ENCODE data around the gene MTRR.

MTRR gene

DNA sequence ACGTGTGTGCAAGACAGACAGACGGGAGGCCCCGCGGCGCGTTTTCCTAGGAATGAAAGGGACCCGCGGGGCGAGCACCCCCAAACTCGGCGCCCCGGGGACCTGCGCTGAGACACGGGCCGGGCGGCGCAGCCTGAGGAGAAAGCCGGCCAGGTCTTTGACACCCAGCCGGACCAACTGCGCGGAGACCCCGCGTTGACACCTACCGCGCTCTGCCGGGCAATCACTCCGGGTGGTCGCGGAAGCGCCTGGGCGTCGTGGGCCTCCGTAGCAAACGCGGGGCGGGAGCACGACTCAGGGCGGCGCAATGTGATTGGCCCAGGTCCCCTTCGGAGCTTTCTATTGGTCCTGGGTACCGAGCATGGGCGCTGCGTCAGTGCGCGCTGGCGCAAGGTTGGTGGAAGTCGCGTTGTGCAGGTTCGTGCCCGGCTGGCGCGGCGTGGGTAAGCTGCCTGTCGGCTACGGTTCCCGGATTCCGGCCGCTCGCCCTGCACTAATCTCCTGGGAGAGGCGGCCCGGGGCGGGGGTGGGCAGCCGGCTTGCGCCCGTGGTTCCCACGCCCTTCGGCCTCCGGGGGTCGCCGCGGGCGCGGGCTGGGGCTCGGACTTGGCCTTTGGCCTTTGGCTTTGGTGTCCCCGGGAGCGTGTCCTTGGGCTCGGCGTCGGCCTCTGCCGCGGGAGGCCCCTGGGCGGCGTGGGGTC lies at the start of gene MTRR, which contains the start of gene FASTKD3:
Gene MTRR, plus strand, starts transcription at position 376 of the 701 bp plus-strand sequence. CDS start 1,647 bp downstream, outside the sequence.
Gene FASTKD3, minus strand, starts transcription at position 259 of the 701 bp plus-strand sequence. CDS start 948 bp downstream, outside the sequence.
- Histone ChIP-seq H3K4me1 (ENCODE audit: control insufficient read depth, low read depth, low read length) (peaks cover 9% of the 10 kb centered on the region), H3K9ac (ENCODE audit: low read length) (peak within 1 kb of the TSS; percentile 68), H3K36me3 (ENCODE audit: control insufficient read depth, low read depth, low read length) (peaks cover 28% of the 10 kb centered on the region), H3K27ac (ENCODE audit: low read length) (no peak within 1 kb of the TSS), H3K9me3 (ENCODE audit: control insufficient read depth, low read depth, low read length) (no peaks in the 10 kb centered on the region), H3K27me3 (ENCODE audit: control insufficient read depth, insufficient read depth, low read length) (no peaks in the 10 kb centered on the region), H3K4me3 (ENCODE audit: low read length) (peak within 1 kb of the TSS; percentile 60)

DNA sequence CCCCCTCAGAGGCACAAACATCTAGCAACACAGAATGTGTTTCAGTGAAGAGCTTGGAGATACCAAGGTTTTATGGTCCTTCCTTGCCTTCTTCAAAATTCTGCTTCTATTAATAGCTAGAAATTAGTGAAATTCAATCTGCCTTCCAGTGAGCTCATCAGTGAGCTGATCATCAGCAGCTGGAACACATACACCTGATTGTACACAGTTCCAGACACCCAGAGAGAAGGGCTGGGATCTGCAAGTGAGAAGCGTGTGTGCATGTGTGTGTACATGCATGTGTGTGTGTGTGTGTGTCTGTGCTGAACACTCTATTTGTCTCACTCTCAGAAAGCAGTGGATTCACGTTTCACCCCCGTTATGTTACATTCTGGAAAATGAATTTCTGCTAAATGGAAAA lies 46.5 kb upstream of the MTRR start:
- no peaks in the 10 kb centered on the region for H3K9me3 ChIP-seq (ENCODE audit: control insufficient read depth, low read depth, low read length)
- H3K36me3 ChIP-seq (ENCODE audit: control insufficient read depth, low read depth, low read length): peaks cover 3% of the 10 kb centered on the region
- no peak overlapping the region for H3K27ac ChIP-seq (ENCODE audit: low read length)
- no peak overlapping the region for H3K4me3 ChIP-seq (ENCODE audit: low read length)
- H3K27me3 ChIP-seq (ENCODE audit: control insufficient read depth, insufficient read depth, low read length): no peaks in the 10 kb centered on the region
- no peaks in the 10 kb centered on the region for H3K4me1 ChIP-seq (ENCODE audit: control insufficient read depth, low read depth, low read length)
- H3K9ac ChIP-seq (ENCODE audit: low read length): no peak overlapping the region

DNA sequence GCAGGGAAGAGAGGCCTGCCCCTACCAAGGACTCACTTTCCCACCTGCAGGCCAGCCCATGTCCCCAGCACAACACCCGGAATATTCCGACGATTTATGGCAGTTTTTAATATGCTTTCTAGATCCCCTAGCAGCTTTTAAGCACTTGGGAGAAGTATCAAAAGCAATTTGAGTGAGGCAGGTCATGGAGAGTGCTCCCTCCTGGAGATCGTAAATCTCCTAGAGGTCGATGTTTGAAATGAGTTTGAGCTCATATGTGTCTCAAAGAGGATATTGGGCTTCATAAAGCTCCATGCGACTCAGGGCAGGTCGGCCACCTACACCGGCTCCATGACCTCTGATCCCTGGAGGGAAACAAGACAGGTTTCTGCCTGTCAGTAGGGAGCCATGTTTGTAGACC lies 45.4 kb upstream of the MTRR start:
- Histone ChIP-seq H3K4me3 (ENCODE audit: low read length) (no peak overlapping the region), H3K27ac (ENCODE audit: low read length) (no peak overlapping the region), H3K4me1 (ENCODE audit: control insufficient read depth, low read depth, low read length) (no peaks in the 10 kb centered on the region), H3K9me3 (ENCODE audit: control insufficient read depth, low read depth, low read length) (no peaks in the 10 kb centered on the region), H3K27me3 (ENCODE audit: control insufficient read depth, insufficient read depth, low read length) (no peaks in the 10 kb centered on the region), H3K9ac (ENCODE audit: low read length) (no peak overlapping the region), H3K36me3 (ENCODE audit: control insufficient read depth, low read depth, low read length) (peaks cover 3% of the 10 kb centered on the region)

DNA sequence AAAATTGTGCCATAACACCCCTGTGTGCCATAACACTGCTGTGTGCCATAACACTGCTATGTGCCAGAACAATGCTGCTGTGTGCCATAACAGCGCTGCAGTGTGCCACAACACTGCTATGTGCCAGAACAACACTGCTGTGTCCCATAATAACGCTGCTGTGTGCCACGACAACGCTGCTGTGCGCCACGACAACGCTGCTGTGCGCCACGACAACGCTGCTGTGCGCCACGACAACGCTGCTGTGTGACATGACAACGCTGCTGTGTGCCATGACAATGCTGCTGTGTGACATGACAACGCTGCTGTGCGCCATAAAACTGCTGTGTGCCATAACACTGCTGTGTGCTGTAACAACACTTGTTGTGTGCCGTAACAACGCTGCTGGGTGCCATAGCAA lies 44.0 kb upstream of the MTRR start:
- H3K27ac ChIP-seq (ENCODE audit: low read length): no peak overlapping the region
- no peaks in the 10 kb centered on the region for H3K4me1 ChIP-seq (ENCODE audit: control insufficient read depth, low read depth, low read length)
- H3K4me3 ChIP-seq (ENCODE audit: low read length): no peak overlapping the region
- H3K27me3 ChIP-seq (ENCODE audit: control insufficient read depth, insufficient read depth, low read length): no peaks in the 10 kb centered on the region
- no peaks in the 10 kb centered on the region for H3K9me3 ChIP-seq (ENCODE audit: control insufficient read depth, low read depth, low read length)
- peaks cover 3% of the 10 kb centered on the region for H3K36me3 ChIP-seq (ENCODE audit: control insufficient read depth, low read depth, low read length)
- H3K9ac ChIP-seq (ENCODE audit: low read length): no peak overlapping the region

DNA sequence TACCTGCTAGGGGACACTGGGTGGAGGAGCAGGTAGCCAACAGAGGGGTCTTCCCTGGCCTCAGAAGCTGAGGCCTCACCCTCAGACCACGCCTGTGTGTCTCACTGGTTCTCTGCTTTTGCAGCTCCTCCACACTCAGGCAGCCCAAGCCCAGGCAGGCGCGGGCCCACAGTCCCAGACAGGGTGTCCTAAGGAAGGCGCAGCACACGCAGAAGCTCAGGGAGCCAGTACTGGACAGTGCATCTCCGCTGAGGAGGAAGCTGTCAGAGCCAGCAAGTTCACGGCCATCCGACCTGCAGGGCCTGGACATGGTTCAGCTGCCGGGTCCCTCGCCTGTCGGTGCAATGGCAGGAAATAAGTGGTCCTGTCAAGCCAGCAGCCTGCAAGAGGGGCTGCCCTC lies 43.3 kb upstream of the MTRR start:
- no peak overlapping the region for H3K4me3 ChIP-seq (ENCODE audit: low read length)
- H3K36me3 ChIP-seq (ENCODE audit: control insufficient read depth, low read depth, low read length): peaks cover 3% of the 10 kb centered on the region
- H3K9me3 ChIP-seq (ENCODE audit: control insufficient read depth, low read depth, low read length): no peaks in the 10 kb centered on the region
- no peak overlapping the region for H3K27ac ChIP-seq (ENCODE audit: low read length)
- no peaks in the 10 kb centered on the region for H3K4me1 ChIP-seq (ENCODE audit: control insufficient read depth, low read depth, low read length)
- H3K27me3 ChIP-seq (ENCODE audit: control insufficient read depth, insufficient read depth, low read length): no peaks in the 10 kb centered on the region
- no peak overlapping the region for H3K9ac ChIP-seq (ENCODE audit: low read length)

DNA sequence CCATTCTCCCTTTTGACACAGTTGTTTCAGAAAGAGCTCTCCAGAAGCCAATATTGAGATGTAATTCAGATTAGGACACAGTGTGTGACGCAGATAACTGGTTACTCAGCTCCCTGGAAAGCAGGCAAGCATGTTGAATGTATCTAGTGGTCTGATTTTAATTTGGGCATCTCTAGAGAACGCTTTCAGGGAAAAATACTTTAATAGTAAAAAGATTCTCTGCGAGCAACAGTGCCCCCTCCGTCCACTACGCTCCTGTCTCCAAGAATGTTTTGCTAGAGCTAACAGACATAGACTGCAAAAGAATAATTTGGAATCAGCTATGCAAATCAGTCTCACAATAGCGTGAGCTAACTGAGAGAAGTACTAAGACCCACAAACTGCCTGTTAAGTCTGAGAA lies 41.3 kb upstream of the MTRR start:
- Histone ChIP-seq H3K4me1 (ENCODE audit: control insufficient read depth, low read depth, low read length) (no peaks in the 10 kb centered on the region), H3K36me3 (ENCODE audit: control insufficient read depth, low read depth, low read length) (no peaks in the 10 kb centered on the region), H3K27ac (ENCODE audit: low read length) (no peak overlapping the region), H3K9ac (ENCODE audit: low read length) (no peak overlapping the region), H3K9me3 (ENCODE audit: control insufficient read depth, low read depth, low read length) (no peaks in the 10 kb centered on the region), H3K27me3 (ENCODE audit: control insufficient read depth, insufficient read depth, low read length) (no peaks in the 10 kb centered on the region), H3K4me3 (ENCODE audit: low read length) (no peak overlapping the region)

DNA sequence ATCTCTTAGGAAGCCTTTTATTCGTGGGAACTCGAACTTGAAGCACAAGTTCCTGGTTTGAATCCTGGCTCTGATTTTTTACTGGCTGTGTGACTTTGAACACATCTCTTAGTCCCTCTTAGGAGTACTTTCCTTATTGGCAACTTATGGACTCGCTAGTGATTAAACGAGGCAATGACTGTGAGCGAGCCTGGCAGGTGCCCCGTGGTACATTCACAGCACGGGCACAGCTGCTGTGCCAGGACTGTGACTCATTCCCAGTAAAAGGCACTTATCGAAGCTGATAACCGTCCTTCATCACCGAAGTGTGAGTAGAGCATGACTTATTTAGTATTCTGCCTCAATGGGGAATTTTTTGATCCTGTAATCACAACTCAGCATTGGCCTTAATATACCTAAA lies 40.7 kb upstream of the MTRR start:
- no peak overlapping the region for H3K27ac ChIP-seq (ENCODE audit: low read length)
- H3K4me3 ChIP-seq (ENCODE audit: low read length): no peak overlapping the region
- no peaks in the 10 kb centered on the region for H3K4me1 ChIP-seq (ENCODE audit: control insufficient read depth, low read depth, low read length)
- H3K9ac ChIP-seq (ENCODE audit: low read length): no peak overlapping the region
- H3K9me3 ChIP-seq (ENCODE audit: control insufficient read depth, low read depth, low read length): no peaks in the 10 kb centered on the region
- H3K27me3 ChIP-seq (ENCODE audit: control insufficient read depth, insufficient read depth, low read length): no peaks in the 10 kb centered on the region
- no peaks in the 10 kb centered on the region for H3K36me3 ChIP-seq (ENCODE audit: control insufficient read depth, low read depth, low read length)

DNA sequence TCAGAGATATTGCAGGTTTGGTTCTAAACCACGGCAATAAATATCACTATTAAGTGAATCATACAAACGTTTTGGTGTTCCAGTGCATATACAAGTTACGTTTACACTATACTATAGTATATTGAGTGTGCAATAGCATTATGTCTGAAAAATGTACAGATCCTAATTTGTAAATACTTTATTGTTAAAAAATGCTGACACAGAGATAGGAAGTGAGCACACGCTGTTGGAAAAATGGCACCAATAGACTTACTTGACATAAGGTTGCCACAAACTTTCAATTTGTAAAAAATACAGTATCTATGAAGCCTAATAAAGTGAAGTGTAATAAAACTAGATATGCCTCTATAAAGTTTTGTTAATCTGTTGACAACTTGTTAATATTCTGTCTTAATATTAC lies 34.0 kb upstream of the MTRR start:
- Histone ChIP-seq H3K9ac (ENCODE audit: low read length) (no peak overlapping the region), H3K4me3 (ENCODE audit: low read length) (no peak overlapping the region), H3K4me1 (ENCODE audit: control insufficient read depth, low read depth, low read length) (no peaks in the 10 kb centered on the region), H3K27ac (ENCODE audit: low read length) (no peak overlapping the region), H3K9me3 (ENCODE audit: control insufficient read depth, low read depth, low read length) (no peaks in the 10 kb centered on the region), H3K27me3 (ENCODE audit: control insufficient read depth, insufficient read depth, low read length) (no peaks in the 10 kb centered on the region), H3K36me3 (ENCODE audit: control insufficient read depth, low read depth, low read length) (no peaks in the 10 kb centered on the region)

DNA sequence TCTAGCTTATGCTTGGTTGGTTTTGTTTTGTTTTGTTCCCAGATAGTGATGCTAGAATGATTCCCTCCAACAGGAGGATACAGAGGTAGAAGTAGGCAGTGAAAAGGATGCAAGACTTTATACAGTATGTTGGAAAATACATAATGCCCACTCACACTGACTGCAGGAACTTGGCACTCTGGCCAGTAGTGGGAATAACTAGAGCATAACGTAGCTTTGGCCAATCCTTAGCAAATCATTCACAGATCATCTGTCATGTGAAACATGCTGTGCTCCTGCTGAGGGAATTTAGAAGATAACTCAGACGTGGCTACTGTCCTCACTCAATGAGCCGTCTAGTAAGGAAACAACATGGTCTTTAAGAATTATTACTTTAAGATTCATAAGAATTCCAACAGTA lies 31.5 kb upstream of the MTRR start:
- Histone ChIP-seq H3K36me3 (ENCODE audit: control insufficient read depth, low read depth, low read length) (no peaks in the 10 kb centered on the region), H3K9ac (ENCODE audit: low read length) (no peak overlapping the region), H3K9me3 (ENCODE audit: control insufficient read depth, low read depth, low read length) (no peaks in the 10 kb centered on the region), H3K27me3 (ENCODE audit: control insufficient read depth, insufficient read depth, low read length) (no peaks in the 10 kb centered on the region), H3K4me3 (ENCODE audit: low read length) (no peak overlapping the region), H3K27ac (ENCODE audit: low read length) (no peak overlapping the region), H3K4me1 (ENCODE audit: control insufficient read depth, low read depth, low read length) (no peaks in the 10 kb centered on the region)

DNA sequence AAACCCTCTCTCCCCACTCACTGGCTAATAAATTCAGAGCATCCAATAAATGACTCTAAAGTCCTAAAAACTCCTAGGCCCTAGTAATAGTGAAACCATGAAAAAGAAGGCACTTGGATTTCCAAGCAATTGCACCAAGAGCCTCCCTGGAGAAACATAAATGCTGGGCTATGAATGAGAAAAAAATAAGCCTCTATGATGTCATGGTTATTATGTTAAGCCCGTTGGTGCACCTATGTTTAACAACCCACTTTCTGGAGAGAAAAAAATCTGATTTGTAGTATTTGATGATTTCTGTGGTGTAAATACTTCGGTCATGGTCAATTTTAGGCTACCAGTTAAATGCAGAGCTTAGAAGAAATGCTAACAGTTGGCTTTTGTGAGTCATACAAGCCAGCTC lies 26.4 kb upstream of the MTRR start:
- Histone ChIP-seq H3K36me3 (ENCODE audit: control insufficient read depth, low read depth, low read length) (no peaks in the 10 kb centered on the region), H3K27ac (ENCODE audit: low read length) (no peak overlapping the region), H3K27me3 (ENCODE audit: control insufficient read depth, insufficient read depth, low read length) (no peaks in the 10 kb centered on the region), H3K9ac (ENCODE audit: low read length) (no peak overlapping the region), H3K4me3 (ENCODE audit: low read length) (no peak overlapping the region), H3K9me3 (ENCODE audit: control insufficient read depth, low read depth, low read length) (no peaks in the 10 kb centered on the region), H3K4me1 (ENCODE audit: control insufficient read depth, low read depth, low read length) (no peaks in the 10 kb centered on the region)

DNA sequence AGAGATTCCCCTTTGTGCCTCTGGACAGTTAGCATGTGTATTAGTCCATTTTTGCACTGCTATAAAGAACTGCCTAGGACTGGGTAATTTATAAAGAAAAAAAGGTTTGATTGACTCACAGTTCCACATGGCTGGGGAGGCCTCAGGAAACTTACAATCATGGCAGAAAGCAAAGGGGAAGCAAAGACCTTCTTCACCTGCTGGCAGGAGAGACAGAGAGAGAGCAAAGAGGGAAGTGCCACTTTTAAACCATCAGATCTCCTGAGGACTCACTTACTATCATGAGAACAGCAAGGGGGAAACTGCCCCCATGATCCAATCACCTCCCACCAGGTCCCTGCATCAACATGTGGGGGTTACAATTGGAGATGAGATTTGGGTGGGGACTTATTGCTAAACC lies 24.0 kb upstream of the MTRR start:
- H3K9me3 ChIP-seq (ENCODE audit: control insufficient read depth, low read depth, low read length): no peaks in the 10 kb centered on the region
- peaks cover 16% of the 10 kb centered on the region for H3K27me3 ChIP-seq (ENCODE audit: control insufficient read depth, insufficient read depth, low read length)
- H3K4me3 ChIP-seq (ENCODE audit: low read length): no peak overlapping the region
- no peak overlapping the region for H3K9ac ChIP-seq (ENCODE audit: low read length)
- no peaks in the 10 kb centered on the region for H3K36me3 ChIP-seq (ENCODE audit: control insufficient read depth, low read depth, low read length)
- H3K27ac ChIP-seq (ENCODE audit: low read length): no peak overlapping the region
- H3K4me1 ChIP-seq (ENCODE audit: control insufficient read depth, low read depth, low read length): no peaks in the 10 kb centered on the region

DNA sequence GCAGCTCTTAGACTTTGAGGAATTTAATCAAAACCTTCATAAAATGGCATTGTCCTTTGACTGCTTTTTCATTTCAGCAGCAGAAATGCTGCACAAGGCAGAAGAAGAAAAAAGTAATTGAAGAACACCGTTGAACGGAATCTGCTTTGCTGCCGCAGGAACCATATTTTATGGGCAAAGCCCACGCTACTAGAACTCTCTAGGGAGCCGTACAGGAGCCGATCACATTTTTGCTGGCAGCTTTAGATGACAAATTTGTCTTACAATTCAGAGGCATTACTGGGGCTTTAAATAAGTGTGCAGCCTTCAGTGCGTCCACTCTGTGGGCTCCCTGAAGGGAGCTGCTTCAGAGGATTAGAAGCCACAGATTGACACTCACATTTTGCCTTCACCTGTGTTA lies 23.4 kb upstream of the MTRR start:
- Histone ChIP-seq H3K9me3 (ENCODE audit: control insufficient read depth, low read depth, low read length) (no peaks in the 10 kb centered on the region), H3K36me3 (ENCODE audit: control insufficient read depth, low read depth, low read length) (no peaks in the 10 kb centered on the region), H3K4me3 (ENCODE audit: low read length) (no peak overlapping the region), H3K4me1 (ENCODE audit: control insufficient read depth, low read depth, low read length) (no peaks in the 10 kb centered on the region), H3K9ac (ENCODE audit: low read length) (no peak overlapping the region), H3K27me3 (ENCODE audit: control insufficient read depth, insufficient read depth, low read length) (peaks cover 16% of the 10 kb centered on the region), H3K27ac (ENCODE audit: low read length) (no peak overlapping the region)
